GM12873 (cell line): ENCODE results near the gene GATAD2A.

ENCODE experiments used
- TF ChIP-seq, protein P1 (sequence below): IDR thresholded peaks from 2 replicates; pipeline ENCODE4 v1.5.1; 2012; ENCODE audit warnings: low read depth, mild to moderate bottlenecking, moderate library complexity, low read length, control low read depth; ENCODE audit not compliant: insufficient read depth; ENCODE audit errors: missing control alignments

GATAD2A gene

GRCh38 chr19:19403373-19403901, 2.0 kb upstream of the GATAD2A start:
- TF ChIP-seq, protein P1, sequence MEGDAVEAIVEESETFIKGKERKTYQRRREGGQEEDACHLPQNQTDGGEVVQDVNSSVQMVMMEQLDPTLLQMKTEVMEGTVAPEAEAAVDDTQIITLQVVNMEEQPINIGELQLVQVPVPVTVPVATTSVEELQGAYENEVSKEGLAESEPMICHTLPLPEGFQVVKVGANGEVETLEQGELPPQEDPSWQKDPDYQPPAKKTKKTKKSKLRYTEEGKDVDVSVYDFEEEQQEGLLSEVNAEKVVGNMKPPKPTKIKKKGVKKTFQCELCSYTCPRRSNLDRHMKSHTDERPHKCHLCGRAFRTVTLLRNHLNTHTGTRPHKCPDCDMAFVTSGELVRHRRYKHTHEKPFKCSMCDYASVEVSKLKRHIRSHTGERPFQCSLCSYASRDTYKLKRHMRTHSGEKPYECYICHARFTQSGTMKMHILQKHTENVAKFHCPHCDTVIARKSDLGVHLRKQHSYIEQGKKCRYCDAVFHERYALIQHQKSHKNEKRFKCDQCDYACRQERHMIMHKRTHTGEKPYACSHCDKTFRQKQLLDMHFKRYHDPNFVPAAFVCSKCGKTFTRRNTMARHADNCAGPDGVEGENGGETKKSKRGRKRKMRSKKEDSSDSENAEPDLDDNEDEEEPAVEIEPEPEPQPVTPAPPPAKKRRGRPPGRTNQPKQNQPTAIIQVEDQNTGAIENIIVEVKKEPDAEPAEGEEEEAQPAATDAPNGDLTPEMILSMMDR = no peak

- TF ChIP-seq, protein P1 = no peak
These were observed 749 bp downstream of the GATAD2A start for GRCh38 chr19:19405971-19406877.

DNA sequence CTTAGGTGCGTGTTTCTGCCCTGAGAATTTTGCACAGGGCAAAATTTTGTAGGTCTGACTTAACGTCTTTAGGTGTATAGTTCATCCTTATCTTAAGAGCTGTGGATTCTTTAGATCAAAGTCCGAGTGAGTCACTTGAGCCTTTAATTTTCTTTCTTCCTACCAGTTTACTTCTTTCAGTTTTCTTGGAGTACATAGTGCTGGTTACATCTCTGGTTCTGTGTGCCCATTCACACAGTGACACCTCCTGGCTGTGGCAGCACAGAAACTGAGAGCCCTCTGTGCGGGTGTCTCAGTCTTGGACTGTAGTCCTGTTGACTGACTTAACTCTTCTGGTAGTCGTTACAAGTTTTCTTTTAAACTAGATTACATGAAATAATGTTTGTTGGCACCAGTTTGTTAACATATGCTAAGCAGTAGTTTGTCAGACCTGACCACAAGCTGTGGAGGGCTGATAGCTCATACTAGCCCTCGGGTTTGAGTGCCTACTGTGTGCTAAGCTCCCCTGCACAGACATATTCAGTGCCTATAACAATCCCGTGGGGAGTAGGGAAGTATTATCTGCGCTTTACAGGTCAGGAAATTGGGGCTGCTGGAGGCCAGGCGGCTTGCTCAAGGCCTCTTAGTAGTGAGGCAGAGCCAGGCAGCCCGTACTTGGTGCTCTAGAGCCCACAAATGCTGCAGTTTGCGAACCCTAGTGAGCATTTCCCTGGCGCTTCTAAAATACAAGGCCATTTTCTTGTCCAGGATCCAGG, 1.6 kb downstream of the GATAD2A start:
- TF ChIP-seq, protein P1 = peak; percentile 57

DNA sequence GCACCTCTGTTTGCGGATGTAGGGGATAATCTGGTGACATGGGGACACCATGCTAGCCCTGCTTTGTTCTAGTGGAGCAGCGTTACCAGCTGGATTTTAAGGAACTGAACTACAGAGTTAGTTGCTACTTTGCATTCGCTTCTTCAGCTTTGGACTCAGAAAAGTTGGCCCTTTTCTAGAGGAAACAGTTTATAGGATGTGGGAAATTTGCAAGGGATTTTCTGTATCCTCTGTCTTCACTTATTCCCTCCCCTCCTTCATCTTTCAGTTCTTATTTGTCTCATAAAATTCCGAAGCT, 2.1 kb downstream of the GATAD2A start:
- TF ChIP-seq, protein P1 = no peak

- TF ChIP-seq, protein P1 = no peak
These were observed 3.7 kb downstream of the GATAD2A start for GRCh38 chr19:19409205-19409604.

DNA sequence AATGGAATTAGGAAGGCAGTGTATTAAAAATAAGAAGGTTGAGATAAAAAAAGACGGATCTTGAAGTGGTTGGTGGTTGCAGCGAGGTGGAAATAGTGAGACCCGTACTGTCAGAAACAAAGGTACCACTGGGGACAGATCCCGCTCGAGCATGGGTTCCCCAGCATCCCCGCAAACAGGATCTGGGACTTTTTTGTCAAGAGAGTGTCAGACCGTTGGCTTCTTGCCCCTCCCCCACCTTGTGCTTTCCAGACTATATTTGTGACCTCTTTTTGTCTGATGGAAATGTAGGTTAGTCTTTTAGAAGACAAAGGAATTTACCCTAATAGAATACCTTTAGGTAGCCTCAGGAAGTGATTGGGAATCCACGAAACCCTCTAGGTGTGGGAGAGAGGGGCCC, 4.2 kb downstream of the GATAD2A start:
- TF ChIP-seq, protein P1 = no peak

DNA sequence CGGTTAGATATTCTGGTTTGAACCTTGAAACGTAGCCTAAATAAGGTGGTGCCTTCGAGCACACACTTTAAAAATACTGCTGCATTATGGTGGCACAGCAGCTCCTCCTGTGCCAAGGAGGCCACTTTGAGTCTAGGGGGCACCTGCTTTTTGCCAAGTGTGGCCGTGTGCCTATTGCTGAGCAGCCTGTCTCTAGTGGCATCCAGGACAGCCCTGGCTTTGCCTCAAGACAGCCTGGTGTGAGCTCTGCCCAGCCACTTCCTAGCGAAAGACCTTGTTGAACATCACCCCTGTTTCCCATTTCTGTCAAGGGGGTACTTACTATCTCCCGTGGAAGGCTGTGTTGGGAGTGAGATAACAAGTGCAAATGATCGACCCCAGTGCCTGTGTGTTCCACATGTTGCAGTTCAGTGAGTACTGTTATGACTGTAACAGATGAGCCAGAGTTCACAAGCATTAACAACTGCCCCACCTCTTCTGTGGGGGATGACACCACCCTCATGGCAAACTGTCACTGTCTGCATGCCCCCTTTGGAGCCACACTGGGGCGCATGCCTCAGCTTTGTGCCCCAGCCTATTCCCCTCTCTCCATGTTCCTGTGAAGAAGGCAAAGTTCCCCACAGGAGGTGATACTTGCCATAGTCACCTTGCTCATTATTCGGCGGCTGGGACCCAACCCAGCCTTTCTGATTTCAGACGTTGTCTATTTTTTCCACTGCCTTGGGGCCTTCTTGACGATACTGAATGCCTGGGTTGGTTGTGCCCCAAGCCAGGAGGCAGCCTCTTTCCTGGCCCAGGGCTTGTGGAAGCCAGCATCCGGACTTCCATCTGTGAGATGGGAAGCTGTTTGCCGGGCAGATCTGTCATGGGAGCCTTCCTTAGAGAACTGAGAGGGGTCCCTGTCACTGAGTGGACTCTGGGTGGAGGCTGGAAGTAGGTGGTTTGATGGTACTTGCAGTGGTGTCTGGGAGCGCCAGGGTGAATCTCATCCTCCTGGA, 5.4 kb downstream of the GATAD2A start:
- TF ChIP-seq, protein P1 = peak; percentile 38
